Lung (tissue), 12 donors: Measurements from ENCODE around the gene PRKAR1B. TPM values are rescaled to one million over a fixed set of nuclear protein-coding genes. Genes with fewer than 3 reads are reported as not detected.

Experiments
- ATAC-seq: fragments of 200-7000 bp; cut with Tn5 transposase; one replicate; pipeline ENCODE4 v1.9.1; 2020; ENCODE audit warnings: moderate number of reproducible peaks; ENCODE audit not compliant: insufficient read depth, low FRiP score
- DNase-seq, 3 donors: peaks; one replicate each; pipeline ENCODE4 v3.0.0-alpha.2; 2013 to 2017
- H3K27ac ChIP-seq, 2 donors: one replicate each; pipeline ENCODE4 v1.5.1; 2013; ENCODE audit warnings: mild to moderate bottlenecking in 2 of 2, moderate library complexity in 2 of 2, control low read depth in 1 of 2, inconsistent platforms in 1 of 2, low read depth in 1 of 2, low read length in 1 of 2
- H3K27me3 ChIP-seq, 3 donors: one replicate each; pipeline ENCODE4 v1.5.1; 2013; ENCODE audit warnings: low read length in 2 of 3; ENCODE audit not compliant: control insufficient read depth in 3 of 3, insufficient read depth in 3 of 3
- H3K36me3 ChIP-seq, 4 donors: one replicate each; pipeline ENCODE4 v1.5.1; 2013; ENCODE audit warnings: low read length in 4 of 4, mild to moderate bottlenecking in 1 of 4, moderate library complexity in 1 of 4; ENCODE audit not compliant: control insufficient read depth in 4 of 4, insufficient read depth in 4 of 4
- H3K4me1 ChIP-seq, 5 donors: one replicate each; pipeline ENCODE4 v1.5.1; 2013; ENCODE audit warnings: low read length in 5 of 5, mild to moderate bottlenecking in 2 of 5, moderate library complexity in 1 of 5; ENCODE audit not compliant: control insufficient read depth in 5 of 5, insufficient read depth in 5 of 5
- H3K4me3 ChIP-seq: one replicate; pipeline ENCODE4 v1.5.1; 2013; ENCODE audit warnings: mild to moderate bottlenecking, control low read depth, moderate library complexity
- H3K9ac ChIP-seq, 2 donors: one replicate each; pipeline ENCODE4 v1.5.1; 2013; ENCODE audit warnings: low read length in 2 of 2, control low read depth in 1 of 2; ENCODE audit not compliant: insufficient read depth in 1 of 2
- H3K9me3 ChIP-seq, 4 donors: one replicate each; pipeline ENCODE4 v1.5.1; 2013; ENCODE audit warnings: low read length in 3 of 4, mild to moderate bottlenecking in 1 of 4, moderate library complexity in 1 of 4; ENCODE audit not compliant: control insufficient read depth in 4 of 4, insufficient read depth in 3 of 4
- WGBS, 2 donors: extraction: QIAGEN DNeasy Blood & Tissue Kit; methylation state at CpG; one replicate each; pipeline ENCODE4 v1.1.7; 2013; 5-methylcytosine and 5-hydroxymethylcytosine counted together
- polyA plus RNA-seq, 2 donors: library from polyadenylated mRNA; stranded (reverse); fragments of 200-250 nt; gene quantifications; one replicate each; pipeline ENCODE4 v1.2.1, GENCODE V29; 2013
- total RNA-seq, 2 donors: library from RNA; depleted of rRNA in 1 of 2; stranded (reverse); fragments of >200 nt in 1 of 2; gene quantifications; one replicate each; pipeline ENCODE4 v1.2.1, GENCODE V29; 2014 to 2021
- TF ChIP-seq, protein P1 (sequence below): IDR thresholded peaks from 2 replicates; pipeline ENCODE4 v1.5.1; 2012; ENCODE audit warnings: mild to moderate bottlenecking; ENCODE audit errors: control extremely low read depth, extremely low read depth
- donor health status: control.
- donor health status: control.
- donor health status: Bipolar disorder and iron deficiency.
- donor health status: healthy.
- donor health status: DM: yes; HTN: yes; CAD: no.

The PRKAR1B gene
- total and polyA plus RNA-seq, 4 donors, result 11.3 to 32.0 (median 16.3) TPM

DNA sequence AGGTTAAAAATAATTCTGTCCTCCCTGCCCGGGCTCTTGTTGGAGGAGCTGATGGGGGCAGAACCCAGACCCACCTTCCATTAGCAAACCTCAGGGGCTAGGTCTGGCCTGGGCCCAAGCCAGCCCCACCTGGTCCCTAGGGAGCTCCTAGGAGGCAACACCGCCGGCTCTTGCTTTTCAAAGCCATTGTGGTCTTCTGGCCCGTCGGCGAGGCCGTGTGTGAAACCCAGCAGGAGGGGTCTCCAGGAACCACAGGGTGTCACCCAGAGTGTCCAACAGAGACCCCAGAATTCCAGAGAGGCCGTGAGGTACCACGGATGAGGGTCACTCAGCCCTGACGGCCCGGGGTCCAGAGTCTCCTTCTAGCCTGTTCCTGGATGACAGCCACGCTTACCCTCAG, 190.8 kb downstream of the PRKAR1B start:
- H3K4me3 ChIP-seq, result no peak overlapping the region
- H3K9me3 ChIP-seq, result peaks cover 0 to 5% (median 0%) of the 10 kb centered on the region in 4 donors
- no peak overlapping the region for H3K27ac ChIP-seq
- 93 to 97% methylated on average over 12 of the region's 12 CpGs for WGBS, 2 donors
- no peaks in the 10 kb centered on the region for H3K36me3 ChIP-seq
- H3K9ac ChIP-seq, result no peak overlapping the region
- DNase-seq (no peak), ATAC-seq (no peak)
- no peaks in the 10 kb centered on the region for H3K27me3 ChIP-seq
- peaks cover 0 to 10% (median 0%) of the 10 kb centered on the region in 5 donors for H3K4me1 ChIP-seq
- TF ChIP-seq, protein P1, sequence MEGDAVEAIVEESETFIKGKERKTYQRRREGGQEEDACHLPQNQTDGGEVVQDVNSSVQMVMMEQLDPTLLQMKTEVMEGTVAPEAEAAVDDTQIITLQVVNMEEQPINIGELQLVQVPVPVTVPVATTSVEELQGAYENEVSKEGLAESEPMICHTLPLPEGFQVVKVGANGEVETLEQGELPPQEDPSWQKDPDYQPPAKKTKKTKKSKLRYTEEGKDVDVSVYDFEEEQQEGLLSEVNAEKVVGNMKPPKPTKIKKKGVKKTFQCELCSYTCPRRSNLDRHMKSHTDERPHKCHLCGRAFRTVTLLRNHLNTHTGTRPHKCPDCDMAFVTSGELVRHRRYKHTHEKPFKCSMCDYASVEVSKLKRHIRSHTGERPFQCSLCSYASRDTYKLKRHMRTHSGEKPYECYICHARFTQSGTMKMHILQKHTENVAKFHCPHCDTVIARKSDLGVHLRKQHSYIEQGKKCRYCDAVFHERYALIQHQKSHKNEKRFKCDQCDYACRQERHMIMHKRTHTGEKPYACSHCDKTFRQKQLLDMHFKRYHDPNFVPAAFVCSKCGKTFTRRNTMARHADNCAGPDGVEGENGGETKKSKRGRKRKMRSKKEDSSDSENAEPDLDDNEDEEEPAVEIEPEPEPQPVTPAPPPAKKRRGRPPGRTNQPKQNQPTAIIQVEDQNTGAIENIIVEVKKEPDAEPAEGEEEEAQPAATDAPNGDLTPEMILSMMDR, result no peak

DNA sequence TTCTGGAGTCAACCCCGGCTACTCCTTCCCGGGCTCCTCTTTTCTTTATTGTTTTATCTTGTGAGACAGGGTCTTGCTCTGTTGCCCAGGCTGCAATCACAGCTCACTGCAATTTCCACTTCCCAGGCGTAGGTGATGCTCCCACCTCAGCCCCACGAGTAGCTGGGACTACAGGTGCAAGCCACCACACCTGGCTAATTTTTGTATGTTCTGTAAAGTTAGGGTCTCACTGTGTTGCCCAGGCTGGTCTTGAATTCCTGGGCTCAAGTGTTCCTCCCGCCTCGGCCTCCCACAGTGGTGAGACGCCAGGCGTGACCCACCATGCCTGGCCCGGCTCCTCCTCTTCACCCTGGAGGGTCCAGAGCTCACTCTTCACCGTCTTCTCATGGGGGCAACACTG, 192.1 kb downstream of the PRKAR1B start:
- H3K27me3 ChIP-seq, result no peaks in the 10 kb centered on the region
- ATAC-seq (no peak), DNase-seq (no peak)
- 94 to 95% methylated on average over 10 of the region's 10 CpGs for WGBS, 2 donors
- no peak overlapping the region for H3K27ac ChIP-seq
- no peak overlapping the region for H3K4me3 ChIP-seq
- no peaks in the 10 kb centered on the region for H3K9me3 ChIP-seq
- TF ChIP-seq, protein P1, result no peak
- peaks cover 0 to 10% (median 0%) of the 10 kb centered on the region in 5 donors for H3K4me1 ChIP-seq
- no peak overlapping the region for H3K9ac ChIP-seq
- H3K36me3 ChIP-seq, result no peaks in the 10 kb centered on the region

DNA sequence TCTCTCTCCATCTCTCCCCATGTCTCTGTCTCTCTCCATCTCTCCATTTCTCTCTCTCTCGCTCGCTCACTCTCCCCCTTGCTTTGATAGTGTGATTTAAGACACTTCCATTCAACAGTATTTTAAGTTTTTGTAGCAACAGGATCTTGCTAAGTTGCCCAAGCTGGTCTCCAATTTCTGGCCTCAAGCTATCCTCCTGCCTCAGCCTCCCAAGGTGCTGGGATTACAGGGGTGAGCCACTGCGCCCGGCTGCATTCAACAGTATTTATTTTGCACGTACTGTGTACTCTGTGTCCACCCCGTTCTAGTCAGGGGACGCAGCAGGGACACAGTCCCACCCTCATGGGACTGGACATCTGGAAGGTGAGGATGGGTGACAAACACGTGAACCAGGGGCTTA, 193.0 kb downstream of the PRKAR1B start:
- H3K9me3 ChIP-seq, result no peaks in the 10 kb centered on the region
- no peak overlapping the region for H3K9ac ChIP-seq
- TF ChIP-seq, protein P1, result no peak
- H3K36me3 ChIP-seq, result no peaks in the 10 kb centered on the region
- no peak for DNase-seq
- WGBS, 2 donors, result 95 to 96% methylated on average over 8 of the region's 8 CpGs
- H3K4me3 ChIP-seq, result no peak overlapping the region
- no peak for ATAC-seq
- peaks cover 0 to 10% (median 0%) of the 10 kb centered on the region in 5 donors for H3K4me1 ChIP-seq
- H3K27me3 ChIP-seq, result no peaks in the 10 kb centered on the region
- no peak overlapping the region for H3K27ac ChIP-seq

DNA sequence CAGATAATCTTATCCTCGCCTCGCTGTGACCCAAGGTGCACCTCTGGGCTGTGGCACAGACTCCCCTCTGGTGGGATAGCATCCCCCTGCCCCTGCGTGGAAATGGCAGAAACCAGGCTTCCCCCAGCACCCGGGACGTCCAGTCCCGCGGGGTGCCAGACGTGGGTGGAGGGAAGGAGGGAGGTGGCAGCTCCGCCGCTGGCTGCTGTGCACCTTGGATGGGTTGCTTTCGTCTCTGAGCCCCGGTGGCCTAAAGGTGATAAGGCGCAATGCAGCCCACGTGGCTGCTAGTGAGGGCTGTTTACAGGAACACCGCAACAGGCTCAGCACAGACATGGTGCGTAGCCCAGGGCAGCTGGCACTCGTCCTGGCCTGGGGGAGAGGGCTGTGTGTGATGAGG, 193.8 kb downstream of the PRKAR1B start:
- DNase-seq (no peak), ATAC-seq (no peak)
- H3K4me3 ChIP-seq, result no peak overlapping the region
- peaks cover 0 to 2% (median 0%) of the 10 kb centered on the region in 4 donors for H3K9me3 ChIP-seq
- H3K27ac ChIP-seq, result no peak overlapping the region
- H3K4me1 ChIP-seq, result peaks cover 0 to 6% (median 0%) of the 10 kb centered on the region in 5 donors
- peaks cover 0 to 3% (median under 1%) of the 10 kb centered on the region in 3 donors for H3K27me3 ChIP-seq
- H3K9ac ChIP-seq, result no peak overlapping the region
- WGBS, 2 donors, result 75 to 91% methylated on average over 16 to 17 of the region's 17 CpGs
- TF ChIP-seq, protein P1, result no peak
- no peaks in the 10 kb centered on the region for H3K36me3 ChIP-seq
